ENCODE measurements around the gene PLCE1. TPM values are rescaled to one million over a fixed set of nuclear protein-coding genes. Genes with fewer than 3 reads are reported as not detected.

PLCE1 gene
- total RNA-seq, 2 donors from 2014 or later, result 0.06 TPM; not detected in 1

GRCh38 chr10:93999401-93999851 lies 5.7 kb downstream of the PLCE1 start:
- no peak for DNase-seq (ENCODE audit: low spot score)
- Mint-ChIP-seq H3K27ac (no peak overlapping the region), H3K4me3 (no peak overlapping the region), H3K36me3 (no peaks in the 10 kb centered on the region), H3K27me3 (peaks cover 27 to 58% of the 10 kb centered on the region in 2 donors), H3K9me3 (no peaks in the 10 kb centered on the region), H3K4me1 (ENCODE audit: low read depth in 2 of 2) (no peaks in the 10 kb centered on the region)
- ATAC-seq, result no peak

GRCh38 chr10:94000638-94001415 lies 7.1 kb downstream of the PLCE1 start:
- Mint-ChIP-seq H3K27me3 (peaks cover 21 to 51% of the 10 kb centered on the region in 2 donors), H3K4me3 (no peak overlapping the region), H3K9me3 (peaks cover 3% of the 10 kb centered on the region), H3K4me1 (ENCODE audit: low read depth in 2 of 2) (no peaks in the 10 kb centered on the region), H3K27ac (no peak overlapping the region), H3K36me3 (no peaks in the 10 kb centered on the region)
- ATAC-seq (no peak), DNase-seq (ENCODE audit: low spot score) (no peak)

GRCh38 chr10:94001416-94001810 lies 7.7 kb downstream of the PLCE1 start:
- Mint-ChIP-seq H3K9me3 (peaks cover 3% of the 10 kb centered on the region), H3K27me3 (peaks cover 16 to 51% of the 10 kb centered on the region in 2 donors), H3K36me3 (no peaks in the 10 kb centered on the region), H3K27ac (no peak overlapping the region), H3K4me3 (no peak overlapping the region), H3K4me1 (ENCODE audit: low read depth in 2 of 2) (no peaks in the 10 kb centered on the region)
- DNase-seq (ENCODE audit: low spot score) (no peak), ATAC-seq (no peak)

GRCh38 chr10:94002156-94002555 lies 8.4 kb downstream of the PLCE1 start:
- Mint-ChIP-seq H3K4me3 (no peak overlapping the region), H3K27me3 (peaks cover 20 to 57% of the 10 kb centered on the region in 2 donors), H3K4me1 (ENCODE audit: low read depth in 2 of 2) (no peaks in the 10 kb centered on the region), H3K9me3 (peaks cover 3% of the 10 kb centered on the region), H3K36me3 (no peaks in the 10 kb centered on the region), H3K27ac (no peak overlapping the region)
- no peak for DNase-seq (ENCODE audit: low spot score)
- ATAC-seq, result no peak

- H3K4me1 Mint-ChIP-seq (ENCODE audit: low read depth in 2 of 2), result no peaks in the 10 kb centered on the region
- DNase-seq (ENCODE audit: low spot score) (no peak), ATAC-seq (no peak)
- peaks cover 3% of the 10 kb centered on the region for H3K9me3 Mint-ChIP-seq
- no peaks in the 10 kb centered on the region for H3K36me3 Mint-ChIP-seq
- H3K4me3 Mint-ChIP-seq, result no peak overlapping the region
- H3K27me3 Mint-ChIP-seq, result peaks cover 18 to 48% of the 10 kb centered on the region in 2 donors
- H3K27ac Mint-ChIP-seq, result no peak overlapping the region
Measured at GRCh38 chr10:94003488-94003887, 9.8 kb downstream of the PLCE1 start.

- no peaks in the 10 kb centered on the region for H3K4me1 Mint-ChIP-seq (ENCODE audit: low read depth in 2 of 2)
- no peaks in the 10 kb centered on the region for H3K36me3 Mint-ChIP-seq
- peaks cover 3% of the 10 kb centered on the region for H3K9me3 Mint-ChIP-seq
- H3K4me3 Mint-ChIP-seq, result no peak overlapping the region
- H3K27me3 Mint-ChIP-seq, result peaks cover 11 to 35% of the 10 kb centered on the region in 2 donors
- ATAC-seq, result no peak
- DNase-seq (ENCODE audit: low spot score), result no peak
- no peak overlapping the region for H3K27ac Mint-ChIP-seq
Measured at GRCh38 chr10:94005050-94005449, 11.3 kb downstream of the PLCE1 start.

- no peaks in the 10 kb centered on the region for H3K4me1 Mint-ChIP-seq (ENCODE audit: low read depth in 2 of 2)
- peaks cover 11 to 22% of the 10 kb centered on the region in 2 donors for H3K27me3 Mint-ChIP-seq
- H3K36me3 Mint-ChIP-seq, result no peaks in the 10 kb centered on the region
- ATAC-seq, result no peak
- H3K9me3 Mint-ChIP-seq, result peaks cover 3% of the 10 kb centered on the region
- no peak overlapping the region for H3K4me3 Mint-ChIP-seq
- H3K27ac Mint-ChIP-seq, result no peak overlapping the region
- no peak for DNase-seq (ENCODE audit: low spot score)
Measured at GRCh38 chr10:94006591-94007550, 13.1 kb downstream of the PLCE1 start.

- ATAC-seq, result no peak
- no peak for DNase-seq (ENCODE audit: low spot score)
- no peaks in the 10 kb centered on the region for H3K36me3 Mint-ChIP-seq
Measured at GRCh38 chr10:94008526-94008925, 14.8 kb downstream of the PLCE1 start.

GRCh38 chr10:94010116-94010515 lies 16.4 kb downstream of the PLCE1 start:
- no peak for DNase-seq (ENCODE audit: low spot score)
- H3K4me1 Mint-ChIP-seq (ENCODE audit: low read depth in 2 of 2), result no peaks in the 10 kb centered on the region
- no peak overlapping the region for H3K4me3 Mint-ChIP-seq
- peak in 1 of 2 donors; percentile 11 for ATAC-seq
- H3K27ac Mint-ChIP-seq, result no peak overlapping the region
- H3K27me3 Mint-ChIP-seq, result peaks cover 11 to 25% of the 10 kb centered on the region in 2 donors
- no peaks in the 10 kb centered on the region for H3K36me3 Mint-ChIP-seq
- peaks cover 3% of the 10 kb centered on the region for H3K9me3 Mint-ChIP-seq

More at GRCh38 chr10:94008526-94008925, 14.8 kb downstream of the PLCE1 start:
- Mint-ChIP-seq H3K9me3 (peaks cover 3% of the 10 kb centered on the region), H3K27ac (no peak overlapping the region), H3K4me3 (no peak overlapping the region), H3K4me1 (ENCODE audit: low read depth in 2 of 2) (no peaks in the 10 kb centered on the region), H3K27me3 (peaks cover 11 to 25% of the 10 kb centered on the region in 2 donors)

GRCh38 chr10:94010886-94011285 lies 17.2 kb downstream of the PLCE1 start:
- Mint-ChIP-seq H3K27ac (no peak overlapping the region), H3K9me3 (no peaks in the 10 kb centered on the region), H3K4me1 (ENCODE audit: low read depth in 2 of 2) (no peaks in the 10 kb centered on the region), H3K36me3 (no peaks in the 10 kb centered on the region), H3K4me3 (no peak overlapping the region), H3K27me3 (peaks cover 9 to 20% of the 10 kb centered on the region in 2 donors)
- ATAC-seq, result no peak
- no peak for DNase-seq (ENCODE audit: low spot score)

GRCh38 chr10:94011296-94011695 lies 17.6 kb downstream of the PLCE1 start:
- no peak overlapping the region for H3K27ac Mint-ChIP-seq
- H3K9me3 Mint-ChIP-seq, result no peaks in the 10 kb centered on the region
- H3K36me3 Mint-ChIP-seq, result no peaks in the 10 kb centered on the region
- DNase-seq (ENCODE audit: low spot score) (no peak), ATAC-seq (no peak)
- H3K4me1 Mint-ChIP-seq (ENCODE audit: low read depth in 2 of 2), result no peaks in the 10 kb centered on the region
- H3K27me3 Mint-ChIP-seq, result peaks cover 9 to 16% of the 10 kb centered on the region in 2 donors
- no peak overlapping the region for H3K4me3 Mint-ChIP-seq

- H3K9me3 Mint-ChIP-seq, result no peaks in the 10 kb centered on the region
- H3K4me3 Mint-ChIP-seq, result no peak overlapping the region
- DNase-seq (ENCODE audit: low spot score) (no peak), ATAC-seq (no peak)
- peaks cover 6 to 7% of the 10 kb centered on the region in 2 donors for H3K27me3 Mint-ChIP-seq
- no peaks in the 10 kb centered on the region for H3K4me1 Mint-ChIP-seq (ENCODE audit: low read depth in 2 of 2)
- no peak overlapping the region for H3K27ac Mint-ChIP-seq
- H3K36me3 Mint-ChIP-seq, result no peaks in the 10 kb centered on the region
Measured at GRCh38 chr10:94012834-94013233, 19.1 kb downstream of the PLCE1 start.

- DNase-seq (ENCODE audit: low spot score), result no peak
- no peak for ATAC-seq
- no peak overlapping the region for H3K4me3 Mint-ChIP-seq
- no peaks in the 10 kb centered on the region for H3K9me3 Mint-ChIP-seq
- peaks cover 6 to 7% of the 10 kb centered on the region in 2 donors for H3K27me3 Mint-ChIP-seq
- H3K27ac Mint-ChIP-seq, result no peak overlapping the region
- no peaks in the 10 kb centered on the region for H3K4me1 Mint-ChIP-seq (ENCODE audit: low read depth in 2 of 2)
- no peaks in the 10 kb centered on the region for H3K36me3 Mint-ChIP-seq
Measured at GRCh38 chr10:94013331-94013760, 19.6 kb downstream of the PLCE1 start.

GRCh38 chr10:94014304-94014703 lies 20.6 kb downstream of the PLCE1 start:
- H3K4me1 Mint-ChIP-seq (ENCODE audit: low read depth in 2 of 2), result no peaks in the 10 kb centered on the region
- peaks cover 6 to 7% of the 10 kb centered on the region in 2 donors for H3K27me3 Mint-ChIP-seq
- ATAC-seq (no peak), DNase-seq (ENCODE audit: low spot score) (no peak)
- no peaks in the 10 kb centered on the region for H3K36me3 Mint-ChIP-seq
- H3K9me3 Mint-ChIP-seq, result no peaks in the 10 kb centered on the region
- no peak overlapping the region for H3K27ac Mint-ChIP-seq
- no peak overlapping the region for H3K4me3 Mint-ChIP-seq
